GM10266 (cell line): ENCODE measurements around the gene IFI44L.

Experiments used
- DNase-seq: peaks from one replicate; pipeline ENCODE4 v3.0.0; 2012; ENCODE audit errors: extremely low spot score
- TF ChIP-seq, protein P1 (sequence below): IDR thresholded peaks from 2 replicates; pipeline ENCODE4 v1.5.1; 2012; ENCODE audit warnings: mild to moderate bottlenecking, low read depth; ENCODE audit not compliant: control insufficient read depth, insufficient read depth; ENCODE audit errors: missing control alignments

Gene IFI44L

DNA sequence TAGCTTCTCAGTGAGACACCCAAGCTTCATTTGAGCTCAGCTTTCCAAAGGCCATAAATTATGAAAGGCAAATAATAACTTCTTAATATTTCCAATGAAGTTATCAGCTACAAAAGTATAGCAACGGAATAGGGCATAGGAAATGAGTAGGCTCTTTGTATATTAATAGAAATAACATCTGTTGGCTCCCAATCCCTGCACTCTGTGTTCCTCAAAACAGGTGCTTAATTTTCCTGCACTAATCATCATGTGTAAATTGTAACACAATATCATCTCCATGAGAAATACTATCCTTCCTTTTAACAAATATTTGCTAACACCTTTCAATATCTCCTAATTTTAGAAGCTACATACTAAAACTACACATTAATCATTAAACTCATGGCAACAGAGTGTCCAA lies 19.2 kb upstream of the IFI44L start:
- DNase-seq: no peak
- TF ChIP-seq, protein P1, sequence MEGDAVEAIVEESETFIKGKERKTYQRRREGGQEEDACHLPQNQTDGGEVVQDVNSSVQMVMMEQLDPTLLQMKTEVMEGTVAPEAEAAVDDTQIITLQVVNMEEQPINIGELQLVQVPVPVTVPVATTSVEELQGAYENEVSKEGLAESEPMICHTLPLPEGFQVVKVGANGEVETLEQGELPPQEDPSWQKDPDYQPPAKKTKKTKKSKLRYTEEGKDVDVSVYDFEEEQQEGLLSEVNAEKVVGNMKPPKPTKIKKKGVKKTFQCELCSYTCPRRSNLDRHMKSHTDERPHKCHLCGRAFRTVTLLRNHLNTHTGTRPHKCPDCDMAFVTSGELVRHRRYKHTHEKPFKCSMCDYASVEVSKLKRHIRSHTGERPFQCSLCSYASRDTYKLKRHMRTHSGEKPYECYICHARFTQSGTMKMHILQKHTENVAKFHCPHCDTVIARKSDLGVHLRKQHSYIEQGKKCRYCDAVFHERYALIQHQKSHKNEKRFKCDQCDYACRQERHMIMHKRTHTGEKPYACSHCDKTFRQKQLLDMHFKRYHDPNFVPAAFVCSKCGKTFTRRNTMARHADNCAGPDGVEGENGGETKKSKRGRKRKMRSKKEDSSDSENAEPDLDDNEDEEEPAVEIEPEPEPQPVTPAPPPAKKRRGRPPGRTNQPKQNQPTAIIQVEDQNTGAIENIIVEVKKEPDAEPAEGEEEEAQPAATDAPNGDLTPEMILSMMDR: no peak

DNA sequence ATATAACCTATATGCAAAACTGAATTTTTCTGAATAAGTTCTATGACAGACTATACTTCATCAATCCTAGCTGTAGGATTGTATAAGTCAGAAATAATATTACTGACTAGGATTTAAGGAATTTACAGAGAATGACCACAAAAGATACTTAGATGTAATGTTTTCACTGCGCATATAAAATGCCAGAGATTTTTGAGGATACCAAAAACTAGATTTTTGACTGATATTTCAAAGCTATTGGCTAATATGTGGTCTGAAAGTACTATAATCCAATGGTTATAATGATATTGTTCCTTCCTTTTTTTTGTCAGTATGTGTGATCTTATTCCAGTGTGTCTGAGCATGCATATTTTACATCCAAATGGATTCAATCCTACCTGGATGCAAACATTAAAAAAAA lies 17.0 kb upstream of the IFI44L start:
- TF ChIP-seq, protein P1: no peak
- DNase-seq: no peak

DNA sequence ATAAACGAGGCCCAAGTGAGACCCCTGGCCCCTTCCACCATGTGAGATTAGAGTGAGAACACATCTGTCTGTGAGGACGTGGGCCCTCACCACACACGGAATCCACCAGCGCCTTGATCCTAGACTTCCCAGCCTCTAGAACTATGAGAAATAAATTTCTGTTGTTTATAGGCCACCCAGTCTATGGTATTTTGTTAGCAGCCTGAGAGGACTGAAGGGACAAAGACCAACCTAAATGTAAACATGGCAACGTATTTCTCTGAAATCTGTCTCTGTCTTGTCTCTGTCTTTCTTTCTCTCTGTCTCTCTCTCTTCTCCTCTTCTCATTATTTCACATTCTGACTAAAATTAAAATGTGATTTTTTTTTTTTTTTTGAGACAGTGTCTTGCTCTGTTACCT lies 15.6 kb upstream of the IFI44L start:
- DNase-seq: no peak
- TF ChIP-seq, protein P1: no peak

DNA sequence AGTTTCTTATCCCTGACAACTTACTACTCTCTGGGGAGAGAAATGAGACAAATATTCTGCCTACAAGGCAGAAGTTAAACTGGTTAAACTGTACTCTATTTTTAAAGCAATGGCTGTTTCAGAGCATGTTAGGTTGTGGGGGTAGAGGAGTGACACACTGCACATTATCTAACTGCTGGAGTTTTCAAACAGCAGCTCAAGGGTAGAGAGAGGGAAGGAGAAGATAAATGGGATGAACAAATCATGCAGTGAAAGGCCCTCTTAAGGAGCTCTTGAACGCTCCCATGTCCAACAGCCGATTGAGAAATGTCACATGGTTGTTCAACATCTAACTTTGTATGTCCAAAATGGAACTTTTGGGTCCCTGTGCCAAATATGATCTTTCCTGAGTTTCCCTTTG lies 14.0 kb upstream of the IFI44L start:
- DNase-seq: no peak
- TF ChIP-seq, protein P1: no peak

DNA sequence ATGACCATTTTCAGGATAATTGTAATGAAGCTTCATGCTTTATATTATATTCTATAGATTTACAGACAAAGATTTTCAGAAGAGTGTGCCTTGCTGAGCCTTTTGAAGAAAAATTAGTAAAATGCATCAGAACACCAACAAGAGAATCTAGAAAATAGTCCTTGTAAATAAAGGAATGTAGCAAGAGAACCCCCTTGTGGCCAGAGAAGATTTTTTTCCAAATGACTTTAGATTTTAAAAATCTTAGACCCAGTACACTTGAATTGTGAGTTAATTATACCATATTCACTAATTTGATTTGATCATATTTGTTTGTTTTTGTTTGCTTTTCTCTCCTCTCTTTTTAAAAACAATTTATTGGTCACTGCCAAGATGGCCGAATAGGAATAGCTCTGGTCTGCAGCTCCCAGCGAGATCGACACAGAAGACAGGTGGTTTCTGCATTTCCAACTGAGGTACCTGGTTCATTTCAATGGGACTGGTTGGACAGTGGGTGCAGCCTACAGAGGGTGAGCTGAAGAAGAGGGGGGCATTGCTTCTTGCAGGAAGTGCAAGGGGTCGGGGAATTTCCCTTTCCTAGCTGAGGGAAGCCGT lies 12.8 kb upstream of the IFI44L start:
- TF ChIP-seq, protein P1: peak; percentile 48
- DNase-seq: peak; percentile 19

DNA sequence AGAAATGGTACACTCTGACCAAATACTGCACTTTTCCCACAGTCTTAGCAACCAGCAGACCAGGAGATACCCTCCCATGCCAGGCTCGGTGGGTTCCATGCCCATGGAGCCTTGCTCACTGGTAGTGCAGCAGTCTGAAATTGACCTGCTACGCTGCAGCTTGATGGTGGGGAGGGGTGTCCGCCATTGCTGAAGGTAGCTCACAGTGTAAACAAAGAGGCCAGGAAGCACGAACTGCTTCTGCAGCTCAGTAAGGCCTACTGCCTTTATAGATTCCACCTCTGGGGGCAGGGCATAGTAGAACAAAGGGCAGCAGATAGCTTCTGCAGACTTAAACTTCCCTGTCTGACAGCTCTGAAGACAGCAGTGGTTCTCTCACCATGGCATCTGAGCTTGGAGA lies 12.3 kb upstream of the IFI44L start:
- DNase-seq: no peak
- TF ChIP-seq, protein P1: no peak

DNA sequence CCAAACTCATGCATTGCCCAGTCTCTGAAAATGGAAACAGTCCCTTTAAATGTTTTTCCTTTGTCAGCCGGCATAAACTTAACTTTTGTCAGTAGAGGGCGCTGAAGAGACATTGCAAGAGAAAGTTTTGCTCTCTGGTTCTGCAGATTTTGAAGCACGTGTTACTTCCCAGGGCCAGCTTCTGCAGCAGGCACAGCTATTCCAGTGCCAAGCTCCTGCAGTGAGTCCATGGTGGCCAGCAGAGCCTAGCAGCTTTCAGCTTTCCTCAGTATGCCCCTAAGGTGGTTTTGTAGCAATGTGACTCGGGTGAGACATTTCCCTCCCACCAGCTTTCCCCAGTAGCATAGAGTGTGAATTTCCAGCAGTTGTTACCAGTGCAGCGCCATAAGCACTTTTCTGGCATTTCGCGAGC lies 2.6 kb upstream of the IFI44L start:
- DNase-seq: peak; percentile 43
- TF ChIP-seq, protein P1: peak; percentile 65
